ENCODE data around the gene DCAF17.
A peak's percentile ranks its signal among the peaks of the same experiment; 100 is the strongest.
"Not testable (repeated sequence)": the region's sequence is repeated elsewhere in the genome, so short reads cannot be mapped to it uniquely, and the experiment has no call there.

The DCAF17 gene

GRCh38 chr2:171410624-171411023 lies 23.4 kb upstream of the DCAF17 start:
- no peak for DNase-seq (ENCODE audit: low spot score)

GRCh38 chr2:171411214-171411613 lies 22.8 kb upstream of the DCAF17 start:
- no peak for DNase-seq (ENCODE audit: low spot score)

- no peak for DNase-seq (ENCODE audit: low spot score)
Measured at GRCh38 chr2:171411791-171412483, 22.1 kb upstream of the DCAF17 start.

DNA sequence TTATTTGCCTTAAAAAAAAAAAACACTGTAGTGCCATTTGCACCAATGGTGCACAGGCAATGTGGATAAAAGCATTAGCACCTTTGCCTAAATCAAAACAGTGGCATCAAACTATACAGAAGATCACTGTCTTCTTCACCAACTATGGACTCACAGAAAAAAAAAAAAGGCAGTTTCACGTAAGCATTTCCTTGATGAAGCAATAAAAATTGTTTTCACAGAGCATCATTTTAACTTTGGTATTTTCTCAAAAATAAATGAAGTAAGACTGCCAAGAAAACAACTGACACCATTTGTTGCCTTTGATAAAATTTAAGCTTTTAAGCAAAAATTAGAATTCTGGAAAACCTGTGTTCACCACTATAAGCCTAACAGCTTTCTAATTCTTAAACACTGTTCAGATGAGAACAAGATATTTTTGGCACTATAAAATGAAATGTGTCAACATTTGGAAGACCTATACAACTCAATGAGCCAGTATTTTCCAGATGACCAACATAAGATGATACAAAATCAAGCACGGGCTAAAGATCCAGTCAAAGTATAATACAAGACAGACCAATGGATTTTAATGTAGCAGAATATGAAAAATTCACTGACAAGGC lies 21.4 kb upstream of the DCAF17 start:
- no peak for DNase-seq (ENCODE audit: low spot score)

GRCh38 chr2:171414645-171415044 lies 19.4 kb upstream of the DCAF17 start:
- DNase-seq (ENCODE audit: low spot score): not testable (repeated sequence)

DNA sequence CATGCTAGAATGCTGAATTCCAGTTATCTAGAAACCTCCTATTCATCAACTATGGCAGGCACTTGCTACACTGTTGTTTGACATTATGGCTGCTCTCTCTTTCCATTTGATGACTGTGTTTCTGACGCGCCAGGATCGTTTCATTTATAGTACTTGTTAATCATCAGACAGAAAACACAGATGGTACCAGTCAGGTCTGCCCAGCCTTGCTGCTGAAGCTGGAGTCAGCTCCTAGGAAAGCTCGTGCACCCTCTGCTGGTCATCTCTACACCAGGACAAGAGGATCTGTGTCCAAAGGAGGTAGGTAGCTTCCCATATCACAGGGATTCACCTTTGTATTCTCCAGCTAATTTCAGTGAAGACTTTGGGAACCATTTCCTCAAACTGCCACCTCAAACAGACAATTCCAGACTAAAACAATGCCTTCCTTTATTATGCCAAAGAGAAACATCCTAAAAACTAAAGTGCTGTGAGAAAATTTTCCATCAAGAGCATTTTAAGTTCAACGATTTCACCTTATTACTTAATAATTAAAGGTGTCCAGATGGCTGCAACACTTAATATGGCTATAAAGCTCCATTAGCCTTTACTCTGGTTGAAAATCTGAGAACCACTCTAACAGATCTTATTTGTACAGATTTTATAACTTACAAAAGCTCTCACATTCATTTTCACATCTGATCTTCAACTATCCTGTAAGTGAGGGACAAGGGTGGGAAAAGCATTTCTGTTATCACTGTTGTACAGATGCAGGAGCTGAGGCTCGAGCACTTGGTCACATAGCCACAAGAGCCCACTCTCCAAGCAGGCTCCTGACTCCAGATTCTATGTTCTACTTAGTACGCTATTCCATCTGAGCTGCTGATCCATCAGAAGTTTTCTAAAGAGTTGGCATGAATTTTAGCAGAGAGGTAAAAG lies 17.8 kb upstream of the DCAF17 start:
- peak; percentile 95 for DNase-seq (ENCODE audit: low spot score)

DNA sequence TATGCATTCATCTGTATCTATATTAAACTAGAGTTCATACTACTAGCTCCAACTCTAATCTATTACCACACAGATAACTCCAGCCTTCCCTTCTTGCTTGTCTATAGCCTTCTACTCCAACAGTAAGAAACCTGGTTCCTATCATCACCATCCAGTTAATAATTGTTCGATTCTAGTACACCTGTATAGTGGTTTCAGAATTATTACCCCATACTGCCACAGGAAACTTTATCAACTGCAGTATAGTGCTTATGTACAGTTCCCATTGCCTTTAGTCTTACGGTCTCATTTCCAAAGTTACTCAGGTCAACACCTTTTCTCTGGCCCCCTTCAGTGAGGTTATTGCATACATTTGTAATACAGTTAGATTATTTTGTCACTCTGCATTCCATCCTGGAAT lies 14.7 kb upstream of the DCAF17 start:
- DNase-seq (ENCODE audit: low spot score): no peak

DNA sequence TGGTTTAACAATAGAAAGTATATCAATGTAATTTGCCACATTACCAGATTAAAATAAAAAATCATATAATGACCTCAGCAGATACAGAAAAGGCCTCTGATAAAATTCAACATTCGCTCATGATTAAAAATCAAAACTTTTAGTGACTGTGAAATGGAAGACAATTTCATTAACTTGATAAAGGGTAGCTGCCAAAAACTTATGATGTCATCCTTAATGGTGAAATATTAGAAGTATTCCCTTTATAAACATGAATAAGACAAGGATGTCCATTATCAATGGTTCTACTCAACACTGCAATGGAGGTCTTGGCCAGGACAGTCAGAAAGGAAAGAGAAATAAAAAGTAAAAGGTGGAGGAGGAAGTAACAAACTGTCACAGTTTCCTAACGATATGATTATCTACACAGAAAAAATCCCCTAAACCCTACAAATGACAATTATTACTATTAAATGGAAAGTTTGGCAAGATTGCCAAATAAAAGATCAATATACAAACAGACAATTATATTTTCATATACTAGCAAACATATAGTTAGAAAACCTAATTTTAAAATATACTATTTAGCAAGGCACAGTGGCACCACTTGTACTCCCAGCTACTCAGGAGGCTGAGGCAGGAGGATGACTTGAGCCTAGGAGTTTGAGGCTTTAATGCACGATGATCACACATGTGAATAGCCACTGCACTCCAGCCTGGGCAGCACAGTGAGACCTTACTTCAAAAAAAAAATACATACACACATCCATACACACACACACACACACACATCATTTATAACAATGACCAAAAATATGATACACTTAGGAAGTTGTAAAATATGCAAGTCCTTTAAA lies 13.1 kb upstream of the DCAF17 start:
- no peak for DNase-seq (ENCODE audit: low spot score)

DNA sequence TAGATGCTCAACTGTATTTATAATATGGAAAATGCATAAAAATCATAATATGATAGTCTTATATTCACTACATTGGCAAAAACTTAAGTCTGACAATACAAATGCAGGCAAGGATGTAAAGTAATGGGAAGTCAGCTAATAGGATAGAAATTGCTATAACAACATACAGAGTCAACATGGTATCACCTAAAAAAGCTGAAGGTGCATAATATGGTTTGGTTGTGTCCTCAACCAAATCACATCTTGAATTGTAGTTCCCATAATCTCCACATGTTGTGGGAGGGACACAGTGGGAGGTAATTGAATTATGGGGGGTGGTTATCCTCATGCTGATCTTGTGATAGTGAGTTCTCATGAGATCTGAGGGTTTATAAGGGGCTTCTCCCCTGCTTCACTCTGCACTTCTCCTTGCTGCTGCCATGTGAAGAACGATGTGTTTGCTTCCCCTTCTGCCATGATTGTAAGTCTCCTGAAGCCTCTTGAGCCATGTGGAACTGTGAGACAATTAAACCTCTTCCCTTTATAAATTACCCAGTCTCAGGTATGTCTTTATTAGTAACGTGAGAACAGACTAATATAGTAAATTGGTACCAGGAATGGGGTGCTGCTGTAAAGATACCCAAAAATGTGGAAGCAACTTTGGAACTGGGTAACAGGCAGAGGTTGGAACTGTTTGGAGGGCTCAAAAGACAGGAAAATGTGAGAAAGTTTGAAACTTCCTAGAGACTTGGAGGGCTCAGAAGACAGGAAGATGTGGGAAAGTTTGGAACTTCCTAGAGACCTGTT lies 11.1 kb upstream of the DCAF17 start:
- DNase-seq (ENCODE audit: low spot score): not testable (repeated sequence)

- DNase-seq (ENCODE audit: low spot score): no peak
Measured at GRCh38 chr2:171430516-171431410, 3.3 kb upstream of the DCAF17 start.

DNA sequence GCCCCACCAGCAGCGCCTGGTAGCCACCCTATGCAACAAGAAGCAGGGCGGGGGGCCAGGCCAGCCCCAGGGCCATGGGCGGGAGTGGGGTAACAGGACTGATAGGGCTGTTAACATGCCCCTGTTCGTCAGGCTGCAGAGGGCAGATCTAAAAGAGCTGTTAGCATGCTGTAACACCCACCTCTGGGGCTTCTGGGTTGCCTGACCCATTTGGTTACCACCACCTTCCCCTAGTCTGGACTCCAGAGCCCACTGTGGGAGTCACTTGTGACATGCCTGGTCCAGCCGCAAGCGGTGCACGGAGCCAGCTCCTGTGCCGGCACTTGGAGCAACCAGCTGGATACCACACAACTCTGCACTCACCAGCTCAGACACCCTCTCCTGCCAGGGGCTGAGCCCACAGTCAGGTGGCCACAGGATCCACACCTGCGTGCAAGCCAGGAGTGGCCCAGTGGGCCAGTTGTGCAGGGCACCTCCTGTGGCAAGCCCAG lies 2.3 kb upstream of the DCAF17 start:
- DNase-seq (ENCODE audit: low spot score): no peak

- peak; percentile 30 for DNase-seq (ENCODE audit: low spot score)
Measured at GRCh38 chr2:171432206-171432968, 1.6 kb upstream of the DCAF17 start.

DNA sequence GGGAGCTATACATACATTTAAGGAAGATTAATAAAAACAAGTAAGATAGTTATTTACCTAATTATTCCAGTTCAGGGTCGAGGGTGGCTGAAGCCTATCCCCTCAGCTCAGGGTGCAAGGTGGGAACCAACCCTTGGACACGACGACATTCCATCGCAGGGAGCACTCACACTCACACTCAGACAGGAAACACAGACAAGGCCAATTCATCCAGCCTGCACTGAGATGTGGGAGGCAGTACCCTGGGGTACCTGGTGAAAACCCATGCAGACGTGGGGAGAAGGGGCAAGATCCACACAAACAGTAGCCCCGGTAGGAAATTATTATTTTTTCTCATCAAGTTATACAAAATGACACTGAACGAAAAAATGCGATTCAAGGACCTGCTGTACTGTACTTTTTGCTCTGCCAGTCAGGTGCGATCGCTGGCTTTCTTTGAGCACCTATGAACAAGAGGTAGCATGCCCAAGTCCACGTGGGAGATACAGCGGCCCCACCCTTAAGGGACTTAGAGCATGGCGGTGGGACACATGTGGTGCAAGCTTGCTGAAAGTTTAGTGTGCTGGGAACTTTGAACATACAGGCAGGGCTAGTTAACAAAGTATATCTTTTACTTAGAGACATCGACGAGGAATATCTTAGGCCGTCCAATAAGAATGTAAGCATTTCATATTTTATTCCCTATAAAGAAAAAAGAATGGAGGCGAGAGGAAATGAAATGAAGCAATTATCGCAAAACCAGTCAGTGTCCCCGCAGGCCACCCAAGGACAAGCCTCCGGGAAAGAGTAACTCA lies 860 bp upstream of the DCAF17 start:
- DNase-seq (ENCODE audit: low spot score): peak; percentile 86

- no peak for DNase-seq (ENCODE audit: low spot score)
Measured at GRCh38 chr2:171433763-171434012, 338 bp upstream of the DCAF17 start, which contains the start of gene METTL8. TSS of gene METTL8 (minus strand) at chr2:171433990. CDS start at chr2:171392185, 41,805 bp downstream.

- no peak for DNase-seq (ENCODE audit: low spot score)
Measured at GRCh38 chr2:171436307-171436706, 2.3 kb downstream of the DCAF17 start.

GRCh38 chr2:171441470-171441869 lies 7.4 kb downstream of the DCAF17 start:
- no peak for DNase-seq (ENCODE audit: low spot score)

DNA sequence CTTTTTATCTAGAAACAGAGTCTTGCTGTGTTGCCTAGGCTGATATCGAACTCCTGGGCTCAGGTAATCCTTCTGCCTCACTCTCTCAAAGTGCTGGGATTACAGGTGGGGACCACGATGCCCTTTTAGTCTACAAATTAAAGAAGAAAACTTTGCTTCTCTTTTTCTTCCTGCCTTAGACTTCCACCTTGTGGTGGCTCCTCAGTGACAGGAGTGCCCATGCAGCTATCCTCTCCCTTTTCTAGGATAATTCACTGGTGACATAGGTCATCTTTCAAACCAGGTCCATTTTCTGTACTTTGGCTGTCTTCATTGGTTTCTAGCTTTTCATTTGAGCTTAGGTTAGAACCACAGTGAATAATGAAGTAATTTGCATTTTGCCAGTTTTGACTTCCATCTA lies 13.6 kb downstream of the DCAF17 start:
- DNase-seq (ENCODE audit: low spot score): no peak

- DNase-seq (ENCODE audit: low spot score): no peak
Measured at GRCh38 chr2:171451074-171451473, 17.0 kb downstream of the DCAF17 start.

- DNase-seq (ENCODE audit: low spot score): no peak
Measured at GRCh38 chr2:171452773-171453172, 18.7 kb downstream of the DCAF17 start.
